ENCODE data around the gene GGT6.

GRCh38 chr17:4547118-4547906, 13.1 kb downstream of the GGT6 start:
- TF ChIP-seq EZH2 (IDR thresholded peaks at IDR 0.05; ENCODE audit: borderline replicate concordance, low read length) (no peak), CTCF (IDR thresholded peaks at IDR 0.05; ENCODE audit: low read length) (no peak)

All from OCI-LY1 (cell line).